ENCODE results near the gene CSDE1. TPM values are rescaled to one million over a fixed set of nuclear protein-coding genes. Genes with fewer than 3 reads are reported as not detected.

The CSDE1 gene
- total RNA-seq, 1 donor from 2014 or later, result 290 TPM

- H3K27me3 ChIP-seq, result no peaks in the 10 kb centered on the region
- no peak overlapping the region for H3K4me3 ChIP-seq
- H3K27ac ChIP-seq, result no peak overlapping the region
- peaks cover 12 to 25% of the 10 kb centered on the region in 2 donors for H3K36me3 ChIP-seq
- TF ChIP-seq CTCF (IDR thresholded peaks at IDR 0.05), result no peak
- no peak for DNase-seq (ENCODE audit: low spot score in 2 of 2)
- peaks cover 0 to 53% of the 10 kb centered on the region in 2 donors for H3K4me1 ChIP-seq
- no peaks in the 10 kb centered on the region for H3K9me3 ChIP-seq
- intact Hi-C loops (cut with DNase I), result loop anchor here (10.0 kb wide), 2 partner anchors 302 to 768 kb away; no protein-coding TSS in a partner anchor
These were observed 4.6 kb downstream of the CSDE1 start for GRCh38 chr1:114753143-114753542.

GRCh38 chr1:114750780-114751179, 7.0 kb downstream of the CSDE1 start:
- intact Hi-C loops (cut with DNase I), result loop anchor here (10.0 kb wide), 2 partner anchors 304 to 766 kb away; no protein-coding TSS in a partner anchor
- no peak overlapping the region for H3K4me3 ChIP-seq
- TF ChIP-seq CTCF (IDR thresholded peaks at IDR 0.05), result no peak

GRCh38 chr1:114749835-114750234, 7.9 kb downstream of the CSDE1 start:
- Histone ChIP-seq H3K36me3 (peaks cover 12 to 52% of the 10 kb centered on the region in 2 donors), H3K27me3 (no peaks in the 10 kb centered on the region), H3K27ac (no peak overlapping the region), H3K9me3 (no peaks in the 10 kb centered on the region), H3K4me1 (peaks cover 0 to 43% of the 10 kb centered on the region in 2 donors), H3K4me3 (no peak overlapping the region)
- intact Hi-C loops (cut with DNase I), result loop anchor here (10.0 kb wide), 2 partner anchors 305 to 765 kb away; no protein-coding TSS in a partner anchor
- TF ChIP-seq CTCF (IDR thresholded peaks at IDR 0.05), result no peak
- DNase-seq (ENCODE audit: low spot score in 2 of 2), result no peak

More at GRCh38 chr1:114750780-114751179, 7.0 kb downstream of the CSDE1 start:
- Histone ChIP-seq H3K36me3 (peaks cover 12 to 43% of the 10 kb centered on the region in 2 donors), H3K4me1 (peaks cover 0 to 52% of the 10 kb centered on the region in 2 donors), H3K27me3 (no peaks in the 10 kb centered on the region), H3K27ac (no peak overlapping the region), H3K9me3 (no peaks in the 10 kb centered on the region)
- no peak for DNase-seq (ENCODE audit: low spot score in 2 of 2)

- no peak for TF ChIP-seq CTCF (IDR thresholded peaks at IDR 0.05)
- H3K27ac ChIP-seq, result no peak overlapping the region
- H3K27me3 ChIP-seq, result no peaks in the 10 kb centered on the region
- no peaks in the 10 kb centered on the region for H3K9me3 ChIP-seq
- peaks cover 12 to 61% of the 10 kb centered on the region in 2 donors for H3K36me3 ChIP-seq
- DNase-seq (ENCODE audit: low spot score in 2 of 2), result no peak
- intact Hi-C loops (cut with DNase I), result no loop called here
- peaks cover 0 to 15% of the 10 kb centered on the region in 2 donors for H3K4me1 ChIP-seq
- no peak overlapping the region for H3K4me3 ChIP-seq
These were observed 11.2 kb downstream of the CSDE1 start for GRCh38 chr1:114746450-114747121.

- Histone ChIP-seq H3K4me3 (no peak overlapping the region), H3K4me1 (peaks cover 0 to 5% of the 10 kb centered on the region in 2 donors), H3K27me3 (no peaks in the 10 kb centered on the region), H3K9me3 (no peaks in the 10 kb centered on the region), H3K36me3 (peaks cover 12 to 61% of the 10 kb centered on the region in 2 donors), H3K27ac (no peak overlapping the region)
- intact Hi-C loops (cut with DNase I), result no loop called here
- no peak for DNase-seq (ENCODE audit: low spot score in 2 of 2)
- no peak for TF ChIP-seq CTCF (IDR thresholded peaks at IDR 0.05)
These were observed 12.5 kb downstream of the CSDE1 start for GRCh38 chr1:114745291-114745690.
